ENCODE measurements around the gene CSNK1G1.

The CSNK1G1 gene

DNA sequence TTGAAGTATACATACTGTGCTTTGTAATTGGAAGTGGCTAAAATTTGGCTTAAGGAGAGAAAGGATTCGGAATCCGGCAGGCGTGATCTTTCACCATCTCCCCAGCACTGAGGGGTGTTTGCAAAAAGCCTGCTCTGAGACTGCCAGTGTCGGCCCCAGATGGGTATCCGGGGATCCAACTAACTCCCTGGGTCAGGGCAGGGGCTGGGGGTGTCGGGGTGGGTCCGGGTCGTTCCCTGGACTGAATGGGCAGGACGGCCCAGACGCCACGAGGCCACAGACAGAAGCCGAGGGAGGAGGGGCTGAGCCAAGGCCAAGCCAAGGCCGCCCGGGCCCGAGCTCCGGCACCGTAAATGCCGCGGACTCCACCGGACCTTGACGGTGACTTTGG is 193.5 kb downstream of the CSNK1G1 start:
- no peak for DNase-seq (ENCODE audit: low read depth)
- peak overlapping the region; percentile 93 for H3K4me3 ChIP-seq (ENCODE audit: low read depth, low read length)
- TF ChIP-seq, protein P1, sequence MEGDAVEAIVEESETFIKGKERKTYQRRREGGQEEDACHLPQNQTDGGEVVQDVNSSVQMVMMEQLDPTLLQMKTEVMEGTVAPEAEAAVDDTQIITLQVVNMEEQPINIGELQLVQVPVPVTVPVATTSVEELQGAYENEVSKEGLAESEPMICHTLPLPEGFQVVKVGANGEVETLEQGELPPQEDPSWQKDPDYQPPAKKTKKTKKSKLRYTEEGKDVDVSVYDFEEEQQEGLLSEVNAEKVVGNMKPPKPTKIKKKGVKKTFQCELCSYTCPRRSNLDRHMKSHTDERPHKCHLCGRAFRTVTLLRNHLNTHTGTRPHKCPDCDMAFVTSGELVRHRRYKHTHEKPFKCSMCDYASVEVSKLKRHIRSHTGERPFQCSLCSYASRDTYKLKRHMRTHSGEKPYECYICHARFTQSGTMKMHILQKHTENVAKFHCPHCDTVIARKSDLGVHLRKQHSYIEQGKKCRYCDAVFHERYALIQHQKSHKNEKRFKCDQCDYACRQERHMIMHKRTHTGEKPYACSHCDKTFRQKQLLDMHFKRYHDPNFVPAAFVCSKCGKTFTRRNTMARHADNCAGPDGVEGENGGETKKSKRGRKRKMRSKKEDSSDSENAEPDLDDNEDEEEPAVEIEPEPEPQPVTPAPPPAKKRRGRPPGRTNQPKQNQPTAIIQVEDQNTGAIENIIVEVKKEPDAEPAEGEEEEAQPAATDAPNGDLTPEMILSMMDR (IDR thresholded peaks at IDR 0.05; ENCODE audit: insufficient read depth, low read depth, low read length, missing control alignments), result no peak

DNA sequence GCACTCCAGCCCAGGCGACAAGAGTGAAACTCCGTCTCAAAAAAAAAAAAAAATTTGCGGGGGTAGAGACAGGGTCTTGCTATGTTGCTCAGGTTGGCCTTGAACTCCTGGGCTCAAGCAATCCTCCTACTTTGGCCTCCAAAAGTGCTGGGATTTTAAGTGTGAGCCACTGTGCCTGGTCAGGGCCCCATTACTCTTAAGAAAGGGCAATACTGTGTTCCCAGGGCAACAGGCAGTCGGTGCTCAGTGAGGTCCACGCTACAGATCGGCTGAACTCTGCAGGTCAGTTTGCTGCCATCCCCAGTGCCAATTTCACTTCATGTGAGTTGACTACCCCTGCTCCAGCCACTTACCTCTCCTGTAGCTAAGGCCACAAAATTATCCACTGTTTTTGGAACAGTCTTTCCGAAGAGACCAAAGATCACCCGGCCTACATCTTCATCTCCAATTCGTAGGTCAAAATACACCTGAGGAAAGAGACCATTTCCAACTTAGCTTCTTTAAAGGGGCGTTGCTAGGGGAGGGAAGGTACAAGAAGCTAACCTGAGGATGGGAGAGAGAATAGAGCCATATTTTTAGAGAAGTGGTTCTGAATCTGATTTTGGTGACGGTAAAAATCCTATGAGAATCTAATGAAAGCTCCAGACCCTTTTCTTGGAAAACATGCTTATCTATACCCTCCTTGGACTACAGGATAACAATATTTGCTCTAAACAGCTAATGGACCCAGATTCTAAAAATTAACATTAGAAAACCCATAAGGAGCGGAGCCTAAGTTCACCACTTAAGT is 194.1 kb downstream of the CSNK1G1 start:
- peak overlapping the region; percentile 93 for H3K4me3 ChIP-seq (ENCODE audit: low read depth, low read length)
- TF ChIP-seq, protein P1 (IDR thresholded peaks at IDR 0.05; ENCODE audit: insufficient read depth, low read depth, low read length, missing control alignments), result no peak
- DNase-seq (ENCODE audit: low read depth), result no peak

DNA sequence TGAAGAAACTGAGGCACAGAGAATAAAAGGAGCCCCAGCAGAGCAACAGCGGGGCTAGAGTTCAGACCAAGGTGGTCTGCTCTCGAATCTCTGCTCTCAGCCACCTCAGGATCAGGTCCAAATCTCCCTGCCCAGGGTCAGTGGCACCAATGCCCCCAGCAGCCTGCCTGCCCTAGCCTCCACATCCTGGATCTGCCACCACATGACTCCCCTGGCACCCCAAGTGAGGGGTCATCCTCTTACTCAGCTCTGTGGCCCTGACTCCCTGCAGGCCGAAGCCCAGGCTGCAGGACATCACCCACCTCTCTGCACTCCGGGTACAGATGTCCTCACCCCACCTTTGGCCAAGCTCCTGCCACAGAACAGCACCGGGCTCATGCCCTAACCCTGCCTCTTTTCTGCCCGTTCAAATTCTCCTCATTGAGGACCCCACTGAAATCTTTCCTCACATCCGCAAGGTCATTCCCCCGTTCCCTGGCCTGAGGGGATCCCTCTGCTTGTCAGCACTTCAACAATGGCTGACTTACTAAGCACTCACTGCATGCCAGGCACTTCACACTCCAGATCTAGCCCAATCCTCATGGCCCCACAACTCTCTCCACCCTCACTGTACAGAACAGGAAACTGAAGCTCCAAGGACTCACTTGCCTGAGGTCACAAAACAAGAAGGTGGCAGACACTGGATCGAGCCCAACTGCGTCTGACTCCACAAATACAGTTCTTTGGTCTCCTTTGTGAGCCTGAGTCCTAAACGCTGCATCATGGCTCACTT is 197.4 kb downstream of the CSNK1G1 start:
- TF ChIP-seq, protein P1 (IDR thresholded peaks at IDR 0.05; ENCODE audit: insufficient read depth, low read depth, low read length, missing control alignments), result no peak
- no peak overlapping the region for H3K4me3 ChIP-seq (ENCODE audit: low read depth, low read length)
- no peak for DNase-seq (ENCODE audit: low read depth)

DNA sequence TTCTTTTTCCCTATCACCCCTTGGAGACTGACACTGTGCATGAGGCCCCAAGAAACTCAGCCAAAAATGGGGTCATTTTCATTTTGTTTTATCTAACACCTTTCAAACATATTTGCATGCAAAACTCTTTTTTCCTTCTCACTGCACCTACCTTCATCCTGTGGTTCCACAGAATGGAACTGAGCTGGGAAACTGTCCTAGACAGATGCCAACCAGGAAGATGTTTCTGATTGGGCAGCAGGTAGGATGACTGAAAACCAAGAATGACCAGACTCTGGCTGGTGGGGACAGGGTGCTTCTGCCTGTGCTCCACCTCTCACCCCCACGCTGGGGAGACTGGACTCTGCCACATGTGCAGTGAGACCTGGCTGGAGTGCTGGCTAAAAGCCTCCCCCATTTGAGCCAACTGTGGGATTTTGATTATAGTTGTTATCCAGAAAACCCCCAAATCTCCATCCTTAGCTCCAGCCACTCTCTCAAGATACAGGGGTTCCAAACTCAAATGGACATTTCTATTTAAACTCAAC is 198.3 kb downstream of the CSNK1G1 start:
- DNase-seq (ENCODE audit: low read depth), result no peak
- TF ChIP-seq, protein P1 (IDR thresholded peaks at IDR 0.05; ENCODE audit: insufficient read depth, low read depth, low read length, missing control alignments), result no peak
- no peak overlapping the region for H3K4me3 ChIP-seq (ENCODE audit: low read depth, low read length)

DNA sequence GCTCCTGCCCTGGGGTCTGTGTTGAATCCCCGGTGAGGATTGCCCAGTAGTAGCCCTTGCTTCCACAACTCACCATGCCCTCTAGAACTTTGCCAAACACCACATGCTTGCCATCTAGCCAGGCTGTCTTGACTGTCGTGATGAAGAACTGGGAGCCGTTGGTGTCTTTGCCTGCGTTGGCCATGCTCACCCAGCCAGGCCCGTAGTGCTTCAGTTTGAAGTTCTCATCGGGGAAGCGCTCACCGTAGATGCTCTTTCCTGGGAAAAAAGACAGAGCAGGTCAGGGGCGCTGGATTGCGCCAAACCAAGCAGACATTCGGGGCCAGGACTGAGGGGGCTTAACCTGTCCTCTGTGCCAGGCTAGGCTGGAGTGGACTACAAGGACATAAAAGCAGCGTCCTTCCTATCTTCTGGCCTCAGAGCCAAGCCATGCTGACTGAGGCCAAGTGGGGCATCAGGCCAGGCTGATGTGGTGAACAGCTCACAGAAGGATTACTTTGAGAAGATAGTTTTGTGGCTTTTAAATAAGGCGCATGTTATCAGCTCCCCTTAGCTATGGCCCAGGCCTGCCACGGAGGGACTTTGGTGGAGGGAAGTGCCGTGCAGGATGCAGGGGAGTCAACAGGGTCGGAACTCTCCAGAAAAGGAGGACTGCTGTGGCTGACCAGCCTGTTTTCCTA is 199.2 kb downstream of the CSNK1G1 start:
- no peak overlapping the region for H3K4me3 ChIP-seq (ENCODE audit: low read depth, low read length)
- TF ChIP-seq, protein P1 (IDR thresholded peaks at IDR 0.05; ENCODE audit: insufficient read depth, low read depth, low read length, missing control alignments), result no peak
- DNase-seq (ENCODE audit: low read depth), result no peak

DNA sequence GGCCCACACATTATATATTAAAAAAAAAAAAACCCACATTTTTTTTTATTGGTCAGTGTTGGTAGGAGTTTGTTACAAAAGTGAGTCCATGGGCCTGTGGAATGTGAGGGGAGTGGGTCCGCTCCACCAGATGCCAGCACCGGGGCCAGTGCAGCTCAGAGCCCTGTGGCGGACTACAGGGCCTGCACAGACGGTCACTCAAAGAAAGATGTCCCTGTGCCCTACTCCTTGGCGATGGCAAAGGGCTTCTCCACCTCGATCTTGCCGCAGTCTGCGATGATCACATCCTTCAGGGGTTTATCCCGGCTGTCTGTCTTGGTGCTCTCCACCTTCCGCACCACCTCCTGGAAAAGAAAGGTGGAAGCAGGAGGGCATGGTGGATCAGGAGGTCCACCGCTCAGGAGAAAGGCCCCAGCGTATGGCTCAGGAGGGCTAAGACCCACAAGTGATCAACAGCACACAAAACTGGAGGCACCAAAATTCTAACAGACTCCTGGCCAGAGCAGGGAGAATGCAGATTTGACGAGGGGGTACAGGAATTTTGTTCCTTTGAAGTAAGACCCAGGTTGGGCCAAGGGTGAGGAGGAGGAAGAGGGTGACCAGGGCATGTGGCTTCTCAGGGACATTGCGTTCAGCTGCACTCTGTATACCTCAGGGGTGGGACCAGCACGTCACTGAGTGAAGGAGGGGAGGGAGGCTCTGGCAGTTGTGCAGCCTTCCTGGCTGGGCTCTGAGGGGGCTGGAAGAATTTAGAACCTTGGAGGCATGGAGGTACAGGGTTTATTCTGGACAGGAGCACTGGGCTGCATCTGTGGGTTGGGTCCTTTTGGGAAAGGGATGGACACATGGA is 199.9 kb downstream of the CSNK1G1 start:
- TF ChIP-seq, protein P1 (IDR thresholded peaks at IDR 0.05; ENCODE audit: insufficient read depth, low read depth, low read length, missing control alignments), result no peak
- no peak for DNase-seq (ENCODE audit: low read depth)

More for the DNA sequence above, 199.9 kb downstream of the CSNK1G1 start:
- H3K4me3 ChIP-seq (ENCODE audit: low read depth, low read length), result no peak overlapping the region

All from GM12865 (cell line).